Neural progenitor cell (in vitro differentiated cells): ENCODE results near the gene PRSS57. TPM values are rescaled to one million over a fixed set of nuclear protein-coding genes. Genes with fewer than 3 reads are reported as not detected.

Source experiments
- DNase-seq: peaks from one replicate; pipeline ENCODE4 v3.0.0-alpha.2; 2016; ENCODE audit warnings: low spot score
- H2AFZ ChIP-seq: fragments of 200-600 bp; sonication (generic); replicated peaks from 2 replicates; pipeline ENCODE4 v1.6.1; 2016; ENCODE audit warnings: antibody characterized with exemption
- H3F3A ChIP-seq: fragments of 200-600 bp; sonication (generic); 2 replicates; pipeline ENCODE4 v1.6.1; 2016; ENCODE audit warnings: antibody characterized with exemption, low read depth
- H3K27ac ChIP-seq: fragments of 200-600 bp; sonication (generic); 2 replicates; pipeline ENCODE4 v1.5.1; 2016; ENCODE audit warnings: mild to moderate bottlenecking
- H3K27me3 ChIP-seq: fragments of 200-600 bp; sonication (generic); 2 replicates; pipeline ENCODE4 v1.6.1; 2016; ENCODE audit warnings: mild to moderate bottlenecking, moderate library complexity
- H3K36me3 ChIP-seq: fragments of 200-600 bp; sonication (generic); 2 replicates; pipeline ENCODE4 v1.5.1; 2016
- H3K4me1 ChIP-seq: fragments of 200-600 bp; sonication (generic); 2 replicates; pipeline ENCODE4 v1.6.1; 2016; ENCODE audit warnings: mixed run types
- H3K4me2 ChIP-seq: fragments of 200-600 bp; sonication (generic); 2 replicates; pipeline ENCODE4 v1.6.1; 2016
- H3K4me3 ChIP-seq: fragments of 200-600 bp; sonication (generic); 2 replicates; pipeline ENCODE4 v1.5.1; 2016
- H3K79me2 ChIP-seq: fragments of 200-600 bp; sonication (generic); 2 replicates; pipeline ENCODE4 v1.6.1; 2016; ENCODE audit warnings: low read depth
- H3K9ac ChIP-seq: fragments of 200-600 bp; sonication (generic); 2 replicates; pipeline ENCODE4 v1.6.1; 2016
- H3K9me3 ChIP-seq: fragments of 200-600 bp; sonication (generic); 2 replicates; pipeline ENCODE4 v1.5.1; 2016; ENCODE audit warnings: low read depth
- H4K20me1 ChIP-seq: fragments of 200-600 bp; sonication (generic); 2 replicates; pipeline ENCODE4 v1.6.1; 2016; ENCODE audit warnings: low read depth
- H3K27ac Mint-ChIP-seq: 3 replicates; pipeline ENCODE4 v1.8.0; 2021; ENCODE audit warnings: mixed read lengths
- H3K27me3 Mint-ChIP-seq: 2 replicates; pipeline ENCODE4 v1.8.0; 2022; ENCODE audit warnings: low read depth, mild to moderate bottlenecking, inconsistent platforms, moderate library complexity, mixed read lengths; ENCODE audit not compliant: insufficient read depth
- H3K36me3 Mint-ChIP-seq: 3 replicates; pipeline ENCODE4 v1.8.0; 2021; ENCODE audit warnings: mixed read lengths
- H3K4me1 Mint-ChIP-seq: 3 replicates; pipeline ENCODE4 v1.8.0; 2021; ENCODE audit warnings: mixed read lengths
- H3K4me3 Mint-ChIP-seq: 3 replicates; pipeline ENCODE4 v1.8.0; 2021; ENCODE audit warnings: mild to moderate bottlenecking, moderate library complexity, mixed read lengths
- H3K9me3 Mint-ChIP-seq: 3 replicates; pipeline ENCODE4 v1.8.0; 2020; ENCODE audit warnings: mixed read lengths
- EZH2 ChIP-seq: fragments of 200-600 bp; sonication (generic); IDR thresholded peaks from 2 replicates; pipeline ENCODE4 v1.6.1; 2017; ENCODE audit warnings: antibody characterized with exemption, mild to moderate bottlenecking, moderate library complexity
- EZH2phosphoT487 ChIP-seq: fragments of 200-600 bp; sonication (generic); IDR thresholded peaks from 2 replicates; pipeline ENCODE4 v1.6.1; 2017; ENCODE audit warnings: antibody characterized with exemption
- total RNA-seq: library from RNA; depleted of rRNA; stranded (reverse); fragments of >200 nt; gene quantifications from 2 replicates; pipeline ENCODE4 v1.2.3, GENCODE V29; 2015; ENCODE audit warnings: low replicate concordance
- TF ChIP-seq, protein P1 (sequence below): fragments of 200-600 bp; sonication (generic); IDR thresholded peaks from 2 replicates; pipeline ENCODE4 v1.5.1; 2017; ENCODE audit warnings: antibody characterized with exemption, mild to moderate bottlenecking

PRSS57 gene
- total RNA-seq, 1 donor from 2014 or later = not detected

DNA sequence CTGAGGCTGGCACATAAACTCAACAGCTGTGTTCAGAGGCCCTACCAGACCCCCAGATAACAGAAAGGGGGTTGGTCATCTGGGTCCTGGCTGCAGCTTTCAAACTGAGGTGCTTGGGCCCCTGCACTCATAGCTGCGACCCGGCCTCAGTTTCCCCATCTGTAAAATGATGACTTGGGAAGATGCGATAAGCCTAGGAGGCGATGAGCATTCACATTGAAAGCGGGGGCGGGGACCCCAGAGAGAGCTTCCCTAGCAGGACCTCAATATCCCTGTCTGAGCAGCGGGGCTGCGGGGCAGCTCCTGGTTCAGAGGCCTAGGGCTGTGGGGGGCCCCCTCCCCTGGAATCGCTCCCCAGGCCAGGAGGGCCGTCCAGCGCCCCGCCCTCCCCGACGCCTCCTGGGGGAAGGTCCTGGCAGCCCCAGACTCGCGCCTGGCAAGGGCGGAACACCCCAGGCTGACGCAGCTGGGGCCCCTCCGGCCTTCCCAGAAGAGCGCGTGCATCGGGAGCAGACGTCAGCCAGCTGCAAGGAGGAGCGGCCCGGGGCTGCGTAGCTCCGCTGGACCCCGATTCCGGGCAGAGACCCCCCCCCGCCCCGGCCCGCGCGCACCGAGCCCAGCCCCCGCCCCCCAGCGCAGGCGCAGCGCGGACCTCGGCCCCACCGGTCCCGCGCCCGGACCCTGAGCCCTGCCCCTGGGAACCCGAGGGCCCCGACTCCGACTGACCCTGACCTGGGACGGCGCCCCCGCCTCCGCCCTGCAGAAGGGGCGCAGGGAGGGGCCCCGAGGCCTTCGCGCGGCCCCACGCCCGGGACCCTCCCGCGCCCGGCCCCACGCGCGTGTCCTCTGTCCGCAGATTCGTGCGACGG lies 15.6 kb downstream of the PRSS57 start:
- peaks cover 14% of the 10 kb centered on the region for H3K27me3 Mint-ChIP-seq
- H3K27ac Mint-ChIP-seq = no peak overlapping the region
- H3K9me3 ChIP-seq = no peaks in the 10 kb centered on the region
- no peaks in the 10 kb centered on the region for H3K9me3 Mint-ChIP-seq
- no peak overlapping the region for H2AFZ ChIP-seq
- H3K27me3 ChIP-seq = peaks cover 44% of the 10 kb centered on the region
- peaks cover 27% of the 10 kb centered on the region for H3F3A ChIP-seq
- TF ChIP-seq EZH2phosphoT487 = no peak
- peak; percentile 35 for TF ChIP-seq EZH2
- DNase-seq = peak; percentile 76
- no peaks in the 10 kb centered on the region for H3K79me2 ChIP-seq
- no peak overlapping the region for H3K27ac ChIP-seq
- no peaks in the 10 kb centered on the region for H3K36me3 Mint-ChIP-seq
- no peak overlapping the region for H3K9ac ChIP-seq
- no peaks in the 10 kb centered on the region for H3K36me3 ChIP-seq
- peaks cover 7% of the 10 kb centered on the region for H3K4me1 ChIP-seq
- peaks cover 9% of the 10 kb centered on the region for H3K4me1 Mint-ChIP-seq
- H3K4me3 ChIP-seq = peak overlapping the region; percentile 93
- H4K20me1 ChIP-seq = peaks cover 26% of the 10 kb centered on the region
- peak overlapping the region; percentile 91 for H3K4me2 ChIP-seq
- H3K4me3 Mint-ChIP-seq = peak overlapping the region; percentile 84

DNA sequence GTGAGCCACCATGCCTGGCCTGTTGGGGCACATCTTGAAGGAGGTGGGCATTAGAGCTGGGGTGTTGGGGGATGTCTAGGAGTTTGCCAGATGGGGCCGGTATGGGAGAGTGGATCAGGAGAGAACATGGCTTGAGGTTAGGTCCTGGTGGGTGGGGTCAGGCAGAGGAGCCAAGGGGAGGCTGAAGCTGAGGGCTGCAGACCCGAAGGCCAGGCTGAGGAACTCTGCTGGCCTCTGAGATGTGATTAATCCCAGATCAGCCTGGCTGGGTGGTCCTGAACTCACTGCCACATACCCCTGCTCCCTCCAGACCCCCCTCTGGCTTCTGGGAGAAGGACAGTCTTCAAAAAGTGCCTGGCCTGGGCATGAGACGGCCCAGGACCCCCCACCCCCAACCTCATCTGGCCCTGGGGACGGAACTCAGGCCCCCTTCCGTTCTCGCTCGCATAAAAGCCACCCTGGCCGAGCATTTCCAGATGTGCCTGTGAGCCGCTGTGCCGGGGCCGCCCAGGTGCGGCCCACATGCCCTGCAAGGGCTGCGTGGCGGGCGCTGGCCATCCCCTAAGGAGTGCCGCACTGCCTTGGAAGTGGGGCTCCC lies 16.4 kb downstream of the PRSS57 start:
- no peak for TF ChIP-seq EZH2phosphoT487
- TF ChIP-seq, protein P1, sequence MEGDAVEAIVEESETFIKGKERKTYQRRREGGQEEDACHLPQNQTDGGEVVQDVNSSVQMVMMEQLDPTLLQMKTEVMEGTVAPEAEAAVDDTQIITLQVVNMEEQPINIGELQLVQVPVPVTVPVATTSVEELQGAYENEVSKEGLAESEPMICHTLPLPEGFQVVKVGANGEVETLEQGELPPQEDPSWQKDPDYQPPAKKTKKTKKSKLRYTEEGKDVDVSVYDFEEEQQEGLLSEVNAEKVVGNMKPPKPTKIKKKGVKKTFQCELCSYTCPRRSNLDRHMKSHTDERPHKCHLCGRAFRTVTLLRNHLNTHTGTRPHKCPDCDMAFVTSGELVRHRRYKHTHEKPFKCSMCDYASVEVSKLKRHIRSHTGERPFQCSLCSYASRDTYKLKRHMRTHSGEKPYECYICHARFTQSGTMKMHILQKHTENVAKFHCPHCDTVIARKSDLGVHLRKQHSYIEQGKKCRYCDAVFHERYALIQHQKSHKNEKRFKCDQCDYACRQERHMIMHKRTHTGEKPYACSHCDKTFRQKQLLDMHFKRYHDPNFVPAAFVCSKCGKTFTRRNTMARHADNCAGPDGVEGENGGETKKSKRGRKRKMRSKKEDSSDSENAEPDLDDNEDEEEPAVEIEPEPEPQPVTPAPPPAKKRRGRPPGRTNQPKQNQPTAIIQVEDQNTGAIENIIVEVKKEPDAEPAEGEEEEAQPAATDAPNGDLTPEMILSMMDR = no peak
- no peak for TF ChIP-seq EZH2
- H3K79me2 ChIP-seq = no peaks in the 10 kb centered on the region
- H3K9ac ChIP-seq = no peak overlapping the region
- H3F3A ChIP-seq = peaks cover 27% of the 10 kb centered on the region
- H4K20me1 ChIP-seq = peaks cover 26% of the 10 kb centered on the region
- no peak overlapping the region for H3K27ac ChIP-seq
- no peak for DNase-seq
- H3K4me1 Mint-ChIP-seq = peaks cover 9% of the 10 kb centered on the region
- no peaks in the 10 kb centered on the region for H3K36me3 ChIP-seq
- no peaks in the 10 kb centered on the region for H3K9me3 ChIP-seq
- no peaks in the 10 kb centered on the region for H3K36me3 Mint-ChIP-seq
- peaks cover 7% of the 10 kb centered on the region for H3K4me1 ChIP-seq
- H3K27me3 ChIP-seq = peaks cover 46% of the 10 kb centered on the region
- H3K4me2 ChIP-seq = peak overlapping the region; percentile 91
- peaks cover 14% of the 10 kb centered on the region for H3K27me3 Mint-ChIP-seq
- H3K4me3 ChIP-seq = peak overlapping the region; percentile 93
- no peak overlapping the region for H2AFZ ChIP-seq
- no peak overlapping the region for H3K27ac Mint-ChIP-seq
- peak overlapping the region; percentile 84 for H3K4me3 Mint-ChIP-seq
- no peaks in the 10 kb centered on the region for H3K9me3 Mint-ChIP-seq

DNA sequence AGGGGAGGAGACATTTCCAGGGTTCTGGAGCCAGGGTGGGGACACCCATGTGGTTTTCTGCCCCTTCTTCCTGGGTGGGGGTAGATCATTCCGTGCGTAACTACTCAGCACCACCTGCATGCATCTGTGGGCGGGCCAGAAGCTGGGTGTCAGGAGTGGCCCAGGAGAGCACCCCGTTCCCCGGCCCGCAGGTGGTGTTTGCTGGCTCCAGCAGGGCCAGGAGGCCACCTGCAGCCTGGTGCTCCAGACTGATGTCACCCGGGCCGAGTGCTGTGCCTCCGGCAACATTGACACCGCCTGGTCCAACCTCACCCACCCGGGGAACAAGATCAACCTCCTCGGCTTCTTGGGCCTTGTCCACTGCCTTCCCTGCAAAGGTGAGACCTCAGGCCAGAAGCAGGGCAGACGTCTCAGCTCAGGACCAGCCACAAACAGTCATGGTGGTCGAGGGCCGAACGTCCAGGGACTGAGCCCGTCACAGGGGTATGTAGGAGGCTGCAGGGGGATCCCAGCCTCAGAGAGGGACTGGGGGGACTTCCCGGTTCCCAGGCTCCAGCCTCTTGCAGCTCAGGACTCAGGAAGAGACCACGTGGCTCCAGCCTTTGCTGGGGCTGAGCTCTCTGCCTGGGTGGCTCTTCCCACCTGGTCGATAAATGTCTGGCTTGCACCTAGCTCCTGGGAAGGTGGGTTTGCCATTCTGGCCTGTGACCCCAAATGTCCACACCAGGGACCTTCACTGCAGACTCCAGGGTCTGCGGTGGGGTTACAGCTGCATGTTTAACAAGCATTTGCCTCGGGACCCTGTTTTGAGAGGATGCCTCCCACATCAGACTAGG lies 17.4 kb downstream of the PRSS57 start:
- Histone ChIP-seq H3K4me2 (no peak overlapping the region), H2AFZ (no peak overlapping the region), H3K36me3 (no peaks in the 10 kb centered on the region), H3K9me3 (no peaks in the 10 kb centered on the region), H3K4me3 (no peak overlapping the region), H4K20me1 (peaks cover 26% of the 10 kb centered on the region), H3F3A (peaks cover 27% of the 10 kb centered on the region), H3K9ac (no peak overlapping the region), H3K27me3 (peaks cover 46% of the 10 kb centered on the region), H3K79me2 (no peaks in the 10 kb centered on the region), H3K27ac (no peak overlapping the region), H3K4me1 (peaks cover 7% of the 10 kb centered on the region)
- H3K9me3 Mint-ChIP-seq = no peaks in the 10 kb centered on the region
- H3K27me3 Mint-ChIP-seq = peaks cover 14% of the 10 kb centered on the region
- no peaks in the 10 kb centered on the region for H3K36me3 Mint-ChIP-seq
- peaks cover 9% of the 10 kb centered on the region for H3K4me1 Mint-ChIP-seq
- H3K4me3 Mint-ChIP-seq = no peak overlapping the region
- no peak overlapping the region for H3K27ac Mint-ChIP-seq
- no peak for DNase-seq
- TF ChIP-seq, protein P1 = no peak
- TF ChIP-seq EZH2 = no peak
- TF ChIP-seq EZH2phosphoT487 = no peak
